GM12892 (cell line): Measurements from ENCODE around the gene CMTR1.

Source experiments
- POLR2A ChIP-seq: IDR thresholded peaks from 2 replicates; pipeline ENCODE4 v1.6.1; 2011; ENCODE audit warnings: low read depth, low read length, control low read depth
- POLR2AphosphoS5 ChIP-seq: IDR thresholded peaks from 2 replicates; pipeline ENCODE4 v1.6.1; 2011; ENCODE audit warnings: low read depth, low read length, control low read depth
- TAF1 ChIP-seq: IDR thresholded peaks from 2 replicates; pipeline ENCODE4 v1.6.1; 2011; ENCODE audit warnings: low read depth, mild to moderate bottlenecking, control low read depth, low read length, borderline replicate concordance

DNA sequence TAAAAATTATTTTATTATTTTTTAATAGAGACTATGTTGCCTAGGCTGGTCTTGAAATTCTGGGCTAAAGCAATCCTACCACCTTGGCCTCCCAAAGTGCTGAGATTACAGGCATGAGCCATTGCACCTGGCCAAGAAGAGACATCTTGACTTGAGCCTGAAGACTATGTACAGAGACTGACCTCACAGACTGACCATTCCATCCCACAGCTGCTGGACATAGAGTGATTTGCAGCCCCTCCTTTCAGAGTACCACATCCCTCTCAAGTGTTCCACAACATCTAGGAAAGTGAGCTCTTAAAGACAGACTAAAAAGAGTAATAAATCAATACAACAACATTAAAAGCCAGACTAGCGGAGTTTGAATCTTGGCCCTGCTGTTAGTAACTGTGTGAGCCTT, 40.2 kb upstream of the CMTR1 start:
- TF ChIP-seq POLR2A (no peak), TAF1 (no peak), POLR2AphosphoS5 (no peak)
